ENCODE data around the gene PUS1. TPM values are rescaled to one million over a fixed set of nuclear protein-coding genes. Genes with fewer than 3 reads are reported as not detected.

The PUS1 gene
- polyA plus RNA-seq, 1 experiment = 11.4 TPM

DNA sequence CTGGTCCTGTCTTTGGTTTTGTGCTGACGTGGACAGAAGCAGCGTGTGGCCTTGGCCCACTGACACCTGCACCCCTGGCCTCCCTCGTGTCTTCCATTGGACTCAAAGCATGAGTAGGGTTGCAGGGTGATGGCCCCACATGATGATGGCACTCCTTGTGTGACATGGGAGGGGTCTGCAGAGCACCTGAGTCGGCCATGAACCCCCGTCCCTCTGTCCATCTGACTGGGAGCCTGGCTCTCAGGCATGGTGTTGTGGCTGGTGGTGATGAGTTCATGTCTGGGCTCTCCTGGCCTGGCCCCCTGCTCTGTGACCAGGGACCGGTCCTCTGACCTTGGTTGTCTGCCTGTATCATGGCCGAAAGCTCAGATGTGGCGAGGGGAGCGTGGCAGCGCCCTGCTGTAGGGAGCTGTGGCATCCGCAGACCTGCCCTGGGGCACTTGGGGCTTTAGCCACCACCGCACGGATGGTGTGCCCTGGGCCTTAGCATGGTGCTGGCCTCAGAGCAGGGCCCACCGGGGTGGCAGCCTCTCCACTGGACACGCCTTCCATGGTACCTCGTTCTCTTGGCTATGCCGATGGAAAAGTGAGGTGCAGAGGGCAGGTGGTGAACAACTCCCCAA lies 17.9 kb upstream of the PUS1 start:
- CTCF ChIA-PET = no interaction called here
- POLR2A ChIA-PET = interaction anchor here (0.6 to 1.0 kb wide), 2 partner anchors 11 to 14 kb away, joined by 3 to 6 read pairs; no protein-coding TSS in a partner anchor
- H3K4me3 ChIP-seq (ENCODE audit: low read depth, low read length) = no peak overlapping the region
- H3K9me3 ChIP-seq (ENCODE audit: control insufficient read depth, insufficient read depth, low read length) = no peaks in the 10 kb centered on the region; the same call in 1 of the 2 replicates
- TF ChIP-seq, protein P1, sequence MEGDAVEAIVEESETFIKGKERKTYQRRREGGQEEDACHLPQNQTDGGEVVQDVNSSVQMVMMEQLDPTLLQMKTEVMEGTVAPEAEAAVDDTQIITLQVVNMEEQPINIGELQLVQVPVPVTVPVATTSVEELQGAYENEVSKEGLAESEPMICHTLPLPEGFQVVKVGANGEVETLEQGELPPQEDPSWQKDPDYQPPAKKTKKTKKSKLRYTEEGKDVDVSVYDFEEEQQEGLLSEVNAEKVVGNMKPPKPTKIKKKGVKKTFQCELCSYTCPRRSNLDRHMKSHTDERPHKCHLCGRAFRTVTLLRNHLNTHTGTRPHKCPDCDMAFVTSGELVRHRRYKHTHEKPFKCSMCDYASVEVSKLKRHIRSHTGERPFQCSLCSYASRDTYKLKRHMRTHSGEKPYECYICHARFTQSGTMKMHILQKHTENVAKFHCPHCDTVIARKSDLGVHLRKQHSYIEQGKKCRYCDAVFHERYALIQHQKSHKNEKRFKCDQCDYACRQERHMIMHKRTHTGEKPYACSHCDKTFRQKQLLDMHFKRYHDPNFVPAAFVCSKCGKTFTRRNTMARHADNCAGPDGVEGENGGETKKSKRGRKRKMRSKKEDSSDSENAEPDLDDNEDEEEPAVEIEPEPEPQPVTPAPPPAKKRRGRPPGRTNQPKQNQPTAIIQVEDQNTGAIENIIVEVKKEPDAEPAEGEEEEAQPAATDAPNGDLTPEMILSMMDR (IDR thresholded peaks at IDR 0.05; ENCODE audit: low read depth, low read length) = no peak
- H3K27me3 ChIP-seq (ENCODE audit: control insufficient read depth, insufficient read depth, low read length) = no peaks in the 10 kb centered on the region
- no peak for DNase-seq (ENCODE audit: low read depth, low spot score)
- H3K27ac ChIP-seq (ENCODE audit: low read depth, low read length) = no peak overlapping the region

DNA sequence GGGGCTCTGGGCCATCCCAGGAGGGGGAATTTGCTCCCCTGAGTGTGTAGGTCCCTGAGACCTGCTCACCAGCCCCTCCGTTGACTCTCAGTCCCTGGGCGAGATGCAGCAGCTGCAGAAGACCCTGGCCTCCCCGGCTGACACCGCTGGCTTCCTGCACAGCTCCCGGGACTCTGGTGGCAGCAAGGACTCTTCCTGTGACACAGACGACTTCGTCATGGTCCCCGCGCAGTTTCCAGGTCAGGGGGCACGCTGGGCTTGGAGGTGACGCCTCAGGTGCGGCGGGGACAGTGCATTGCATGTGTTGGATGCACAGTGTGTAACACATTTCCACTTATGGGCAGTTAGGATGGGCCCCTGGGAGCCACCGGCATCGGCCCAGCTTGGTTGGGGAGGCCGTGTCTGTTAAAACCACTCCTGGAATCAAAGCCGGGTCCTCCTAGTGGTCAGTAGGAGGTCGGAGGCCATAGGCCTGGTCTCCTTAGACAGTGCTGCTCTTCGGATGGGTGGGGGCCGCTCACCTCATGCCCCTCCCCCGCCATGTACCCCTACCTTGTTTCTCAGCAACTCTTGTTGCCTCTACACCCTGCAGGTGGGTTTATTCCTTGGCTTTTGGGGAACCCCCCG lies 17.1 kb upstream of the PUS1 start:
- DNase-seq (ENCODE audit: low read depth, low spot score) = no peak
- no peak overlapping the region for H3K4me3 ChIP-seq (ENCODE audit: low read depth, low read length)

DNA sequence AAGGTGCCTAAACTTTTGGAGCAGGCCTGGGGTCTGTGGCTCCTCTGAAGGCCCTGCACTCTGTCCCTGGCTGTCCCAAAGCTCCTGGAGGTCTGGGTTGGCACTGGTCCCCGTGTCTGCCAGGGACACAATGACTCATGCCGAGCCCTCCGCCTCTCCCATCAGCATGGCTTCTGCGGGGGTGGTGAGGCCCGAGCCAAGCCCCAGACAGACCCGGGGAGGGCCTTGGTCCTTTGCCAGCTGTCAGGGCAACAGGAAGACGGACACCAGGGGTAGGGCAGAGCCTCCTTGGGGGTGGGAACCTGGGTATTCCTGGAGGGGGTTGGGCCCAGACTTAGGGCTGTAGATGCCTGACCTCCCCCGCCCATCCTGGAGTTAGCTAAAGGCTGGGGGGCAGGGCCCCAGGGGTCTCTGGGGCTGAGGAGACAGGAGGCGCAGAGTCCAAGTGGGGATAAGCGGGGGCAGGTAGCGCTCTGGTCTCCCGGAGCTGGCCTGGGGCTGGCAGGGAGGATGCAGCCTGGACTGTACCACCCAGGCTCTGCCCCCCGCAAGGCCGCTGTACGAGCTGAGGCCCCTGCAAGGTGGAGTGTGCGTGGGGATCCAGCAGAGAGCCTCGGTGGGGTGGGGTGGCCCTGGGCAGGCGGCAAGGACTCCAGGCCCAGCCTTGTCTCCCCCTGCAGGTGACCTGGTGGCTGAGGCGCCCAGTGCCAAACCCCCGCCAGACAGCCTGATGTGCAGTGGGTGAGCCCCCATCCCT lies 16.4 kb upstream of the PUS1 start:
- DNase-seq (ENCODE audit: low read depth, low spot score) = peak; percentile 37
- CTCF ChIA-PET = no interaction called here
- Histone ChIP-seq H3K27me3 (ENCODE audit: control insufficient read depth, insufficient read depth, low read length) (no peaks in the 10 kb centered on the region), H3K27ac (ENCODE audit: low read depth, low read length) (peak overlapping the region; percentile 21), H3K9me3 (ENCODE audit: control insufficient read depth, insufficient read depth, low read length) (no peaks in the 10 kb centered on the region; the same call in 1 of the 2 replicates), H3K4me3 (ENCODE audit: low read depth, low read length) (no peak overlapping the region)
- POLR2A ChIA-PET = no interaction called here
- TF ChIP-seq, protein P1 (IDR thresholded peaks at IDR 0.05; ENCODE audit: low read depth, low read length) = no peak

More for the DNA sequence above, 17.1 kb upstream of the PUS1 start:
- TF ChIP-seq, protein P1 (IDR thresholded peaks at IDR 0.05; ENCODE audit: low read depth, low read length) = no peak
- H3K27ac ChIP-seq (ENCODE audit: low read depth, low read length) = peak overlapping the region; percentile 21
- H3K27me3 ChIP-seq (ENCODE audit: control insufficient read depth, insufficient read depth, low read length) = no peaks in the 10 kb centered on the region
- no peaks in the 10 kb centered on the region; the same call in 1 of the 2 replicates for H3K9me3 ChIP-seq (ENCODE audit: control insufficient read depth, insufficient read depth, low read length)
- POLR2A ChIA-PET = interaction anchor here (1.0 kb wide), 1 partner anchor 10 kb away, joined by 3 read pairs; no protein-coding TSS in a partner anchor
- CTCF ChIA-PET = interaction anchor here (0.6 kb wide), 1 partner anchor 15 kb away, joined by 4 read pairs; no protein-coding TSS in a partner anchor

DNA sequence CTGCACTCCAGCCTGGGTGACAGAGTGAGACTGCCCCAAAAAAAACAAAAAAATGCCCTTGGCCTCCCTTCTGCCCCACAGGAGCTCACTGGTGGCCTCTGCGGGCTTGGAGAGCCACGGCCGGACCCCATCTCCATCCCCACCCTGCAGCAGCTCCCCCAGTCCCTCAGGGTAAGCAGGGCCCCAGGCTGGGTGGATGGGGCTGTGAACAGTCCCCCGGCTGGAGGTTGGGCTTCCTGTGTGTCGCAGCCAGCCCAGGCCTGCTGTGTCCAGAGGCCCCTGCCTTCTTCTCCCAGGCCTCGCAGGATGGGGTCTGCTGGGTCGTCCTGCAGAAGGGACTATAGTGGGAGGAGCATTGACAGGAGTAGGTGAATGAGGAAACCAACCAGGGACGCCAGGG lies 15.4 kb upstream of the PUS1 start:
- Histone ChIP-seq H3K27me3 (ENCODE audit: control insufficient read depth, insufficient read depth, low read length) (no peaks in the 10 kb centered on the region), H3K9me3 (ENCODE audit: control insufficient read depth, insufficient read depth, low read length) (no peaks in the 10 kb centered on the region; the same call in 1 of the 2 replicates), H3K27ac (ENCODE audit: low read depth, low read length) (no peak overlapping the region), H3K4me3 (ENCODE audit: low read depth, low read length) (no peak overlapping the region)
- CTCF ChIA-PET = no interaction called here
- POLR2A ChIA-PET = no interaction called here
- no peak for DNase-seq (ENCODE audit: low read depth, low spot score)
- TF ChIP-seq, protein P1 (IDR thresholded peaks at IDR 0.05; ENCODE audit: low read depth, low read length) = no peak
